GM19395 (cell line): ENCODE data around the gene ITPKB.

Experiments
- ATAC-seq: cut with Tn5 transposase; IDR thresholded peaks from one replicate; pipeline ENCODE4 v1.9.1; 2021; ENCODE audit warnings: mild to moderate bottlenecking, moderate library complexity; ENCODE audit not compliant: unreplicated experiment

The ITPKB gene

DNA sequence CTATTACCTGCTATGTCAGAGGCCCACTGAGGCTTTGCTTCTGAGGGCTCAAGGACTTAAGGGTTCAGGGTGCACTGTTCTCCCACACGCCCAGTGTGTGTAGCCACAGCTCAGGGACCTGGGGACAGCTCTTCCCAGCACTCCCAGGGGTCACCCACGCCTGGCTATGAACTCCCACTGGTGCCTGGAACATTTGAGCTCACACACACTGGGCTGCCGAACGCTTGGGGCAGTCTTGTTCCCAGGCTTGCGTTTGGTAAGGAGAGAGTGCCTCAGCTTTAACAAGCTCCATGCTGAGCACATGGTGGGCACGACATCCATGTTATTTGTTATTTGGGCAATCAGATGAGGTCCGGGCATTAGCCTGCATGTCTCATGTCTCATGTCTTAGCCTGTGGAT is 153.0 kb downstream of the ITPKB start:
- no peak for ATAC-seq

GRCh38 chr1:226584164-226584563 is 154.9 kb downstream of the ITPKB start:
- no peak for ATAC-seq

DNA sequence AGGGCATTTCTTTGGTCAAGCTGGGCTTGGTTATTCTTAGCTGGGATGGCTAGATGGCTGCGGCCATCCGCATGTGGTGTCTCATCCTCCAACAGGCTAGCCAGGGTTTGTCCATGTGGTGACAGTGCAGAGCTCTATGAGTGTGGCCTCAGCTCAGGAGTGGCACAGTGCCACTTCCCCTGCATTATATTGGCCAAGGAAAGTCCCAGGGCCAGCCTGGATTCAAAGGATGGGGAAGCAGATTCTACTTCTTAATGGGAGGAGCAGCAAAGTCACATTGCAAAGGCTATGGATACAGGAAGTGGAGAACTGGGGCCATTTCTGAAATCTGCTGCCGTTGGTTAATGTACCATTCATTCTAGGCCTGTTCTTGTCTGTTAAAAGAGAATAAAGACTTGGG is 156.1 kb downstream of the ITPKB start:
- no peak for ATAC-seq
